Jurkat, Clone E6-1 (cell line): Measurements from ENCODE around the gene TACC2.

Source experiments
- DNase-seq: peaks from one replicate; pipeline ENCODE4 v3.0.0-alpha.2; 2011; ENCODE audit warnings: low read depth, low spot score
- H3K4me3 ChIP-seq: 2 replicates; pipeline ENCODE4 v1.5.1; 2011; ENCODE audit warnings: mild to moderate bottlenecking, low read length, control low read depth, moderate library complexity

The TACC2 gene

GRCh38 chr10:122301811-122302115 lies 312.8 kb downstream of the TACC2 start:
- DNase-seq, result no peak
- no peak overlapping the region for H3K4me3 ChIP-seq

GRCh38 chr10:122302315-122302714 lies 313.4 kb downstream of the TACC2 start:
- no peak overlapping the region for H3K4me3 ChIP-seq
- DNase-seq, result no peak

- no peak for DNase-seq
- H3K4me3 ChIP-seq, result no peak overlapping the region
Observed at GRCh38 chr10:122303271-122304053, 314.5 kb downstream of the TACC2 start.
